CD14-positive monocyte (primary cell): Measurements from ENCODE around the gene GLP2R. TPM values are rescaled to one million over a fixed set of nuclear protein-coding genes. Genes with fewer than 3 reads are reported as not detected.
"Not testable (repeated sequence)": the region's sequence is repeated elsewhere in the genome, so short reads cannot be mapped to it uniquely, and the experiment has no call there.

ENCODE experiments used
- DNase-seq, 3 donors: peaks; one replicate each; pipeline ENCODE4 v3.0.0-alpha.2; 2011 to 2022
- H2AFZ ChIP-seq: 2 replicates; pipeline ENCODE4 v1.6.0; 2012; ENCODE audit warnings: mild to moderate bottlenecking, low read depth, low read length, inconsistent platforms; ENCODE audit not compliant: insufficient read depth, poor library complexity, severe bottlenecking
- H3K27ac ChIP-seq, 2 donors: 1 replicate in 1 of 2; 2 replicates in 1 of 2; pipeline ENCODE4 v1.5.1; 2012 to 2013; ENCODE audit warnings: low read length in 2 of 2, control low read depth in 1 of 2, inconsistent platforms in 1 of 2, low read depth in 1 of 2, mild to moderate bottlenecking in 1 of 2
- H3K27me3 ChIP-seq, 2 donors: one replicate each; pipeline versions ENCODE4 v1.6.0 to v1.6.1; 2011 to 2013; ENCODE audit warnings: low read length in 2 of 2; ENCODE audit not compliant: control insufficient read depth in 2 of 2, insufficient read depth in 2 of 2
- H3K36me3 ChIP-seq, 2 donors: replicated peaks in 1 of 2; 1 replicate in 1 of 2; 2 replicates in 1 of 2; pipeline versions ENCODE4 v1.5.1 to v1.6.1; 2012 to 2013; ENCODE audit warnings: low read length in 2 of 2, control low read depth in 1 of 2, inconsistent platforms in 1 of 2, mild to moderate bottlenecking in 1 of 2; ENCODE audit not compliant: insufficient read depth in 2 of 2, control insufficient read depth in 1 of 2
- H3K4me1 ChIP-seq, 2 donors: 1 replicate in 1 of 2; 2 replicates in 1 of 2; pipeline versions ENCODE4 v1.5.1 to v1.6.1; 2012 to 2013; ENCODE audit warnings: low read length in 2 of 2, control low read depth in 1 of 2, inconsistent platforms in 1 of 2, mild to moderate bottlenecking in 1 of 2, moderate library complexity in 1 of 2; ENCODE audit not compliant: insufficient read depth in 2 of 2, control insufficient read depth in 1 of 2
- H3K4me2 ChIP-seq: replicated peaks from 2 replicates; pipeline ENCODE3; 2012; ENCODE audit warnings: low read length, moderate library complexity, mild to moderate bottlenecking; ENCODE audit not compliant: poor library complexity, severe bottlenecking; ENCODE audit errors: extremely low read depth
- H3K4me3 ChIP-seq, 3 experiments: fragments of 200-600 bp in 1 of 3; sonication (generic) in 1 of 3; replicated peaks in 1 of 3; 1 replicate in 2 of 3; 2 replicates in 1 of 3; pipeline ENCODE4 v1.5.1; 2011 to 2013; ENCODE audit warnings: low read length in 3 of 3, mild to moderate bottlenecking in 3 of 3, control low read depth in 2 of 3, low read depth in 2 of 3, inconsistent platforms in 1 of 3, moderate library complexity in 1 of 3
- H3K79me2 ChIP-seq: 2 replicates; pipeline ENCODE4 v1.6.0; 2012; ENCODE audit warnings: mild to moderate bottlenecking, control low read depth, inconsistent platforms, low read length, moderate library complexity; ENCODE audit not compliant: insufficient read depth
- H3K9ac ChIP-seq: 2 replicates; pipeline ENCODE4 v1.6.0; 2017; ENCODE audit warnings: low read length, mild to moderate bottlenecking; ENCODE audit not compliant: insufficient read depth, poor library complexity, severe bottlenecking
- H3K9me3 ChIP-seq, 2 donors: replicated peaks in 1 of 2; 1 replicate in 1 of 2; 2 replicates in 1 of 2; pipeline versions ENCODE4 v1.5.1 to v1.6.1; 2012 to 2013; ENCODE audit warnings: low read length in 2 of 2, control low read depth in 1 of 2; ENCODE audit not compliant: control insufficient read depth in 1 of 2, insufficient read depth in 1 of 2
- H4K20me1 ChIP-seq: 2 replicates; pipeline ENCODE4 v1.6.0; 2012; ENCODE audit warnings: mild to moderate bottlenecking, low read length, control low read depth, moderate library complexity; ENCODE audit not compliant: insufficient read depth
- H3K27ac Mint-ChIP-seq, 7 donors: one replicate each; pipeline ENCODE4 v1.8.0; 2020; ENCODE audit warnings: mild to moderate bottlenecking in 7 of 7, mixed read lengths in 7 of 7, moderate library complexity in 6 of 7, inconsistent platforms in 2 of 7
- H3K27me3 Mint-ChIP-seq, 3 donors: one replicate each; pipeline ENCODE4 v1.8.0; 2021 to 2022; ENCODE audit warnings: low read depth in 3 of 3, mild to moderate bottlenecking in 3 of 3, mixed read lengths in 3 of 3, moderate library complexity in 3 of 3, inconsistent platforms in 1 of 3
- H3K36me3 Mint-ChIP-seq, 2 donors: one replicate each; pipeline ENCODE4 v1.8.0; 2020; ENCODE audit warnings: mixed read lengths in 2 of 2, inconsistent platforms in 1 of 2, mild to moderate bottlenecking in 1 of 2
- H3K4me1 Mint-ChIP-seq: one replicate; pipeline ENCODE4 v1.8.0; 2020; ENCODE audit warnings: mild to moderate bottlenecking, mixed read lengths
- H3K4me3 Mint-ChIP-seq, 2 donors: one replicate each; pipeline ENCODE4 v1.8.0; 2020; ENCODE audit warnings: mild to moderate bottlenecking in 2 of 2, mixed read lengths in 2 of 2, moderate library complexity in 1 of 2
- H3K9me3 Mint-ChIP-seq, 7 donors: one replicate each; pipeline ENCODE4 v1.8.0; 2020 to 2022; ENCODE audit warnings: mixed read lengths in 7 of 7, mild to moderate bottlenecking in 6 of 7, moderate library complexity in 6 of 7, inconsistent platforms in 2 of 7
- WGBS: methylation state at CpG from one replicate; pipeline ENCODE4 v1.1.5; 2013; ENCODE audit warnings: missing lambda C conversion rate; ENCODE audit not compliant: insufficient coverage; 5-methylcytosine and 5-hydroxymethylcytosine counted together
- intact Hi-C, 2 donors: fragments of 100-400 bp; cut with micrococcal nuclease; formaldehyde crosslinking; loops; one replicate each; pipeline versions ENCODE4 v1.15.0 to v1.15.1; 2023
- polyA plus RNA-seq, 3 donors: library from polyadenylated mRNA; depleted of rRNA in 1 of 3; unstranded in 2 of 3; stranded (reverse) in 1 of 3; fragments of 300-500 nt in 2 of 3; fragments of >200 nt in 1 of 3; fragmentation: Illumina TruSeq in 2 of 3; gene quantifications; 1 replicate in 2 of 3; 2 replicates in 1 of 3; pipeline ENCODE4 v1.2.3, GENCODE V29; 2012 to 2021
- TF ChIP-seq, protein P1 (sequence below): fragments of 200-600 bp; IDR thresholded peaks from one replicate; pipeline ENCODE4 v1.8.0; 2022; ENCODE audit warnings: antibody characterized with exemption, mild to moderate bottlenecking

GLP2R gene
- polyA plus RNA-seq, 3 donors: not detected

DNA sequence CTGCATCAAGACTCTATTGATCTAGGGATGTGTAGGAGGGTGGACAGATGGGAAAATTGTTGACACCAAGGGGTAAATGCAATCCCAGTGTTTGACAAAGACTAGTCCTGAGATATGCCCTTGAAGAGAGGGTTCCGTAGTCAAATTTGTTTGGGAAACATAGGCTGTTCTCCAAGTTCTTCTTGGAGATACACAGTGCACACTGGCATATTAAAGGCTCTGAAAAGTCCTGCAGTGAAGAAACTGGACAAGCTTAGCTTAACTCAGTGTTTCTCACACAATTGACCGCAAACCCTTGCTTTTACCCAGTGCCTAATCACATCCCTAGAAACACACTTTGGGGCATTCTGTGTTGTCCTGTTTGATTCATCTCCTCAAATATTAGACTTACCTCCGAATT lies 45.2 kb upstream of the GLP2R start:
- intact Hi-C loops: no loop called here
- no peaks in the 10 kb centered on the region for H4K20me1 ChIP-seq
- no peak for DNase-seq
- TF ChIP-seq, protein P1, sequence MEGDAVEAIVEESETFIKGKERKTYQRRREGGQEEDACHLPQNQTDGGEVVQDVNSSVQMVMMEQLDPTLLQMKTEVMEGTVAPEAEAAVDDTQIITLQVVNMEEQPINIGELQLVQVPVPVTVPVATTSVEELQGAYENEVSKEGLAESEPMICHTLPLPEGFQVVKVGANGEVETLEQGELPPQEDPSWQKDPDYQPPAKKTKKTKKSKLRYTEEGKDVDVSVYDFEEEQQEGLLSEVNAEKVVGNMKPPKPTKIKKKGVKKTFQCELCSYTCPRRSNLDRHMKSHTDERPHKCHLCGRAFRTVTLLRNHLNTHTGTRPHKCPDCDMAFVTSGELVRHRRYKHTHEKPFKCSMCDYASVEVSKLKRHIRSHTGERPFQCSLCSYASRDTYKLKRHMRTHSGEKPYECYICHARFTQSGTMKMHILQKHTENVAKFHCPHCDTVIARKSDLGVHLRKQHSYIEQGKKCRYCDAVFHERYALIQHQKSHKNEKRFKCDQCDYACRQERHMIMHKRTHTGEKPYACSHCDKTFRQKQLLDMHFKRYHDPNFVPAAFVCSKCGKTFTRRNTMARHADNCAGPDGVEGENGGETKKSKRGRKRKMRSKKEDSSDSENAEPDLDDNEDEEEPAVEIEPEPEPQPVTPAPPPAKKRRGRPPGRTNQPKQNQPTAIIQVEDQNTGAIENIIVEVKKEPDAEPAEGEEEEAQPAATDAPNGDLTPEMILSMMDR: no peak
- H3K9me3 ChIP-seq: no peaks in the 10 kb centered on the region
- H3K4me3 Mint-ChIP-seq: no peak overlapping the region
- 100% methylated on average over 2 of the region's 3 CpGs for WGBS
- H3K36me3 ChIP-seq: no peaks in the 10 kb centered on the region
- peaks cover 2 to 6% (median 2%) of the 10 kb centered on the region in 3 donors for H3K27me3 Mint-ChIP-seq
- H3K4me1 ChIP-seq: no peaks in the 10 kb centered on the region
- no peaks in the 10 kb centered on the region for H3K36me3 Mint-ChIP-seq
- no peak overlapping the region for H3K27ac ChIP-seq
- H3K9ac ChIP-seq: no peak overlapping the region
- H3K4me1 Mint-ChIP-seq: no peaks in the 10 kb centered on the region
- H2AFZ ChIP-seq: no peak overlapping the region
- peaks cover 0 to 2% of the 10 kb centered on the region in 2 donors for H3K27me3 ChIP-seq
- H3K9me3 Mint-ChIP-seq: peaks cover 0 to 6% (median 0%) of the 10 kb centered on the region in 7 donors
- H3K79me2 ChIP-seq: no peaks in the 10 kb centered on the region
- H3K4me3 ChIP-seq: no peak overlapping the region
- no peak overlapping the region for H3K27ac Mint-ChIP-seq
- H3K4me2 ChIP-seq: no peak overlapping the region

DNA sequence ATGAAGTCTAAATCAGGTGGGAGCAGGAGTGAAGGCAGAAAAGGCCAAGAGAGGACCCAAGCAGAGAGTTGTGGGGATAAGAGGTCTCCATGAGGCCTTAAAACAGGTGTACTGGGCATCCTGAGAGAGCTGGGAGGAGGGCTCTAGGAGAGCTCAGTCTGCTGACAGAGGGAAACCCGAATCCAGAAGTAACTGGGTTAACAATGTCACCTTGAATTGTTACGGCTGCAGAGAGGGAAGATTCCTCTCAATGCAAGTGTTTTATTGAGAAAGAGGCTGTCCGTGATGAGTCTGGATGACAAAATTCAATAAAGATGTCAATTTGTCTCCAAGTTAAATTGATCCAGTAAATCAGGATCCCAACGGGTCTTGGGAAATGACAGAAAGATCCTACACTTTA lies 42.7 kb upstream of the GLP2R start:
- H3K27ac ChIP-seq: no peak overlapping the region
- peaks cover 0 to 2% of the 10 kb centered on the region in 2 donors for H3K27me3 ChIP-seq
- no peak overlapping the region for H3K9ac ChIP-seq
- no peak overlapping the region for H3K4me3 ChIP-seq
- Mint-ChIP-seq H3K27ac (no peak overlapping the region), H3K36me3 (no peaks in the 10 kb centered on the region), H3K9me3 (no peaks in the 10 kb centered on the region), H3K27me3 (peaks cover 2 to 7% (median 4%) of the 10 kb centered on the region in 3 donors), H3K4me3 (no peak overlapping the region), H3K4me1 (no peaks in the 10 kb centered on the region)
- H3K36me3 ChIP-seq: no peaks in the 10 kb centered on the region
- no peak overlapping the region for H2AFZ ChIP-seq
- no peak for DNase-seq
- H4K20me1 ChIP-seq: no peaks in the 10 kb centered on the region
- intact Hi-C loops: no loop called here
- no peaks in the 10 kb centered on the region for H3K4me1 ChIP-seq
- TF ChIP-seq, protein P1: no peak
- 88% methylated on average over 2 of the region's 4 CpGs for WGBS
- no peaks in the 10 kb centered on the region for H3K9me3 ChIP-seq
- H3K4me2 ChIP-seq: no peak overlapping the region
- H3K79me2 ChIP-seq: no peaks in the 10 kb centered on the region

DNA sequence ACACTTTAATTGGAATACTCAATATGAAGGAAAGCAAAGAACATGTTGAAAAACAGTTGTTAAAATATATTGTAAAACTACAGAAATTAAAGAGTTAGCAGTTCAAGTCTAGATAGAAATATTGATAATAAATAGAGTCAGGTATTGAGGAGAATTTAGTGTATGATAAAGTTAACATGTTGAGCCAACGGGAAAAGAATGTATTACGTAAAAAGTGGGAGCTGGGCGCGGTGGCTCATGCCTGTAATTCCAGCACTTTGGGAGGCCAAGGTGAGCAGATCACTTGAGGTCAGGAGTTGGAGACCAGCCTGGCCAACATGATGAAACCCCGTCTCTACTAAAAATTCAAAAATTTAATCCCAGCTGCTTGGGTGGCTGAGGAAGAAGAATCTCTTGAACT lies 42.3 kb upstream of the GLP2R start:
- H3K4me3 ChIP-seq, H3K27me3 Mint-ChIP-seq, H3K9me3 ChIP-seq, H3K79me2 ChIP-seq, H3K36me3 Mint-ChIP-seq, H2AFZ ChIP-seq, H3K4me1 ChIP-seq, H3K27me3 ChIP-seq, H3K4me3 Mint-ChIP-seq, H3K9me3 Mint-ChIP-seq, H4K20me1 ChIP-seq, H3K4me1 Mint-ChIP-seq, H3K27ac Mint-ChIP-seq, H3K4me2 ChIP-seq, H3K9ac ChIP-seq, H3K36me3 ChIP-seq, DNase-seq, H3K27ac ChIP-seq, intact Hi-C loops: not testable (repeated sequence)
- 100% methylated on average over 3 of the region's 5 CpGs for WGBS
